ENCODE data around the gene LEP.

Gene LEP

DNA sequence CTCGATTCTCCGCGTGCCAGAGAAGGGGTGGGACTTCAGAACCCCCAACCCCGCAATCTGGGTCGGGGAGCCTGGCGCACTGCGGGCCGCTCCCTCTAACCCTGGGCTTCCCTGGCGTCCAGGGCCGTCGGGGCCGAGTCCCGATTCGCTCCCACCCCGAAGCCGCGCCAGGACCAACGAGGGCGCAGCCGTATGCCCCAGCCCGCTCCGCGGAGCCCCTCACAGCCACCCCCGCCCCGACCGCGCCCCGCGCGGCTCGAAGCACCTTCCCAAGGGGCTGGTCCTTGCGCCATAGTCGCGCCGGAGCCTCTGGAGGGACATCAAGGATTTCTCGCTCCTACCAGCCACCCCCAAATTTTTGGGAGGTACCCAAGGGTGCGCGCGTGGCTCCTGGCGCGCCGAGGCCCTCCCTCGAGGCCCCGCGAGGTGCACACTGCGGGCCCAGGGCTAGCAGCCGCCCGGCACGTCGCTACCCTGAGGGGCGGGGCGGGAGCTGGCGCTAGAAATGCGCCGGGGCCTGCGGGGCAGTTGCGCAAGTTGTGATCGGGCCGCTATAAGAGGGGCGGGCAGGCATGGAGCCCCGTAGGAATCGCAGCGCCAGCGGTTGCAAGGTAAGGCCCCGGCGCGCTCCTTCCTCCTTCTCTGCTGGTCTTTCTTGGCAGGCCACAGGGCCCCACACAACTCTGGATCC lies at the start of gene LEP:
LEP (plus strand) TSS at position 583 of the 691 bp plus-strand sequence. CDS start 10,741 bp downstream, outside the sequence.
- no peak for DNase-seq (ENCODE audit: low spot score)

DNA sequence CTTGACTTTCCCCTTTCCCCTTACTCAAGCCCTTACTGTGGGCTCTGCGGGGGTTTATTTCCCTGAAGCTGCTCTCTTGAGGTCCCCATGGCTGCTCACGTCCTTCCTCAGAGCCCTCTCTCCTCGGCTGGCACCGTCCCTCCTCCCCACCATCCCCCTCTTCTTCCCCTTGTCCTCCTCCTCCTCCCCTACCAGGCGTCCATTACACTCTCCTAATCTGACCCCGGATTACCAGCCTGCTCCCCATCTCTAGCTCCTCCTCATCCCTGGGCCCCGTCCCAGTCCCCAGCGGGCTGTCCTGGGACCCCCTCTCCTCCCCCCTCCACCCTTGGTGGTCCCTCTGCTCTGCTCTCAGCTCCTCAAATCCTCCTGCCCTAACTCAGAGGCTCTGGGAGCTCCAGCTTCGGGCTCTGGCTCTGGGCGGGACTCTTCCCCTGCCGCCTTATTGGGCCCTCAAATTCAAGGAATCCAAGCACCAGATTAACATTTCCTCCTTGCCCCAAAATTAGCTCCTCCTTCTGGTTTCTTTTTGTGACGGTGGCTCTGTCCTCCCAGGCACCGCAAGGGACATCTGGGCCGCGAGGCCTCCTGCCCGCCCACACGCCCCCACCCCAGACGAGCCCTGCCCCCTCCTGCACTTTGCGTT lies 48.5 kb upstream of the LEP start:
- DNase-seq (ENCODE audit: low spot score): no peak

DNA sequence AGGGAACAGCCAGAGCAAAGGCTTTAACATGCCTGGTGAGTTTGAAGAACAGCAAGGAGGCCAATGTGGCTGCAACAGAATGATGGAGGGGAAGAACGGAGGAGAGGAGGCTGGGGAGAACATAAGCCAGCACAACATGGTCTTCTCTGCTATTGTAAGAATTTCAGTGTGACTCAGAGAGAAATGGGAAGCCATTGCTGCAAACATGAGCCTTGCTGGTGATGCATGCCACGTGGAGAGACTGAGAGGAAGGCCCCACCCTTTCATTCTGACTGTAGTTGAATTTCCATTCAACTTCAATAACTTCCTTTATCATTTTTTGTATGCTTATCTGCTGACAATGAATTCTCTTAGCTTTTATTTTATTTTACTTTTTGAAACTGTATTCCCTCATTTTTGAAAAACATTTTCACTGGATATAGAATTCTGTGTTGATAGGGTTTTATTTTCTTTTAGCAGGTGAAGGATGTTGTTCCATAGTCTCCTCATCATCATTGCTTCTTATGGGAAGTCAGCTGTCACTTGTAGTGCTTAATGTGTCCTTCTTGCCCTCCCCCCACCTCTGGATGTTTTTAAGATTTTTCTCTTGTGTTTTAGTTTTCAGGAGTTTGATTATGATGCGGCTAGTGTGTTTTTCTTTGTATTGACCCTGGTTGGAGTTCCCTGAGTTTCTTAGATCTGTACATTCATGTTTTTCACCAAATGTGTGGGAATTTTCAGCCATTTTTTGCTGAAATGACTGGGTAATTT lies 46.4 kb upstream of the LEP start:
- DNase-seq (ENCODE audit: low spot score): no peak

DNA sequence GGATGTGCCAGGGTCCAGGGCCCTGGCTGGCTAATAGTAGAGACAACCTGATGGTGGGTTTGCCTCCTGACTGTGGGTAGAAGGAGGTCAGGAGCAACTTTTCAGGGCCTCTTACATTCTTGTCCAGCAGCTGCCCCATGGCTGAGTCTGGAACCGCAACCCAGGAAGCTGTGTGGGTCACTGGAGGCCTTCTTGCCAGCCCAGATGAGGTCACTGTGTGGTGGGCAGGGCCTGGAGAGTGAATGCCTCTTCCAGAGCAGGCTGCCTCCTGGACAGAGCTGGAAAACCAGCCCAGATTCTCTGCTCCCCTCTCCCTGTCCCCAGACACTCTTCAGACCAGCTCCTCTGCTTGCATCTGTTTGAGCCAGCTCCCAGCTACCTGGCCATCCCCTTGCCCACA lies 43.5 kb upstream of the LEP start:
- no peak for DNase-seq (ENCODE audit: low spot score)

DNA sequence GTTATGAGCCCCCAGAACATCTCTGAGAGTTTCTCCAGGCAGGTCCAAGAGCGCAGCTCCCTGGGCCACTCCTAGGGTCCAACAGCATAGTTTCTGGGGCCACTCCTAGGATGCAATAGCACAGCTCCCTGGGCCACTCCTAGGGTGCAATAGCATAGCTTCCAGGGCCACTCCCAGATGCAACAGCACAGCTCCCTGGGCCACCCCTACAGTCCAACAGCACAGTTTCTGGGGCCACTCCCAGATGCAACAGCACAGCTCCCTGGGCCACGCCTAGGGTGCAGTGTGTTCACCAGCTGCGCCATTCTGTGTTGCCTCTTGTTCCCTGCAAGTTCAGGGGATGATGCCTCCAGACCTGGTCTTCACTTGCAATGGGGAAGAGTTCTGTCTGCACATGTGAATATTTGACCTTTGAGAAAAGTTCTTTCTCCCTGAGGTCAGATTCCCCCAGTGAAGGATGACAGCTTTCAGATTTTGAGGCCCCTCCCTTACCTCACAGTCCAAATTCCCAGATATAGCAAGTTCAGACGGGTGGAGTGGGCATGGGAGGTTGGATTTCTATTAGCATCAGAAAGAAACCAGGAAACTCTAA lies 43.0 kb upstream of the LEP start:
- no peak for DNase-seq (ENCODE audit: low spot score)

DNA sequence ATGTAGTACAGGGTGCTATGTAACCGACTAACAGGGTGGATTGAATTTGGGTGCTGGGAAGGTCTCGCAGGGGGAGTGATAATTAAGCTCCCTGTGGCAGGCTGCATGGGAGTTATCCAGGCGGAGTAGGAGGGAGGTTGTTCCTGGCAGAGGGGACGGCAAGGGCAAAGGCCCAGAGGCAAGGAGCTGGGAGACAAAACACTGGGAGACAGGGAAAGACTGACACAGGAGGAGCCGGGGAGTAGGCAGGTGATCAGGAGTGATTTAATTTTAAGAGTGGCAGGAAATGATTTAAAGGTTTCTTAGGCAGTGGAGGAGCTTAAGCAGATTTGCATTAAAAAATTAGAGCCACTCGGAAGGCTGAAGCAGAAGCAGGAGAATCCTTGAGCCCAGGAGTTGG lies 40.7 kb upstream of the LEP start:
- no peak for DNase-seq (ENCODE audit: low spot score)

DNA sequence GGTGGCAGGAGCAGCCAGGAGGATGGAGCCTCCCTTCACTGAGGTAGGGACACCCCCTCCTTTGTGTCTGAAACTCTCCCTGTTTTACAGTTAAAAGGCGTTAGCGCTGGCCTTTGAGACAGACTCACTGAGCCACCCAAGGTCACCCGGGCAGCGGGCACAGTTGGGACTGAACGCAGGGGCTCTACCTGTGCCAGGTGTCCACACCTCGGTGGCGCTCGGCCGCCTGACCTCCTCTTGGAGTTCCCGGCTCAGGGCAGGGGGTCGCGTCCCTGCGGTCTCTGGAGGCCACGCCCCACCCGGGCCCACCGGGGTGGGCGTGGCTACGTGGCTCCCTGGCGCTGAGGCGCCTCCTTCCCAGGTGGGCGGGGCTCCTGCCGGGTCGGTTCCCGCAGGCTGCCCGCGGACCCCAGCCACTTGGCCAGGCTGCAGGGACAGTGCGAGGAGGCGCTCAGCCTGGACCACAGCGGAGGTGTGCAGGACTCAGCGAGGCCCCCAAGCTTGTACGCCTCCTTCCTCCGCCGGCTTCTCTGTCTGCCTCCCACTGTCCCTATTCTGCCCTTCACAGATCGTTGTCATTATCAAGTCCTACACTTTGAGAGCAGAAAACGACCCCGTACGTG lies 39.9 kb upstream of the LEP start:
- DNase-seq (ENCODE audit: low spot score): no peak

DNA sequence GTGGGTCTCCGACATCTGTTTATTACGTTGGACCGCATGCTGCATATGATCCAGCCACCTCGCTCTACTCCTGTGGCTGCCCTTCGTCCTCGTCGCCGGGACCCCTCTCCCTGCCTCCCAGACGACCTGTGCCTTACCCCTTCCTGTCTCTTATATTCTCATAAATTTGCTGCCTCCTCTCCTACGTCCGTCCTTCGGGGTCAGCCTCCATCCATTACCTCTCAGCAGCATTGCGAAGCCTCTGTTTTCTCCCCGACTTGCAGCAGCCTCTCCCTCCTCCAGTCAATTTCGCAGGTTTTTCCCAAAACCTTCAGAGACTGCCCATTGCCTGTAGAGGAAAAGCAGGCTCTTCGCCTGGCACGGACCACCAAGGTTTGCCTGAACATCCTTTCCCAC lies 39.4 kb upstream of the LEP start:
- DNase-seq (ENCODE audit: low spot score): no peak

DNA sequence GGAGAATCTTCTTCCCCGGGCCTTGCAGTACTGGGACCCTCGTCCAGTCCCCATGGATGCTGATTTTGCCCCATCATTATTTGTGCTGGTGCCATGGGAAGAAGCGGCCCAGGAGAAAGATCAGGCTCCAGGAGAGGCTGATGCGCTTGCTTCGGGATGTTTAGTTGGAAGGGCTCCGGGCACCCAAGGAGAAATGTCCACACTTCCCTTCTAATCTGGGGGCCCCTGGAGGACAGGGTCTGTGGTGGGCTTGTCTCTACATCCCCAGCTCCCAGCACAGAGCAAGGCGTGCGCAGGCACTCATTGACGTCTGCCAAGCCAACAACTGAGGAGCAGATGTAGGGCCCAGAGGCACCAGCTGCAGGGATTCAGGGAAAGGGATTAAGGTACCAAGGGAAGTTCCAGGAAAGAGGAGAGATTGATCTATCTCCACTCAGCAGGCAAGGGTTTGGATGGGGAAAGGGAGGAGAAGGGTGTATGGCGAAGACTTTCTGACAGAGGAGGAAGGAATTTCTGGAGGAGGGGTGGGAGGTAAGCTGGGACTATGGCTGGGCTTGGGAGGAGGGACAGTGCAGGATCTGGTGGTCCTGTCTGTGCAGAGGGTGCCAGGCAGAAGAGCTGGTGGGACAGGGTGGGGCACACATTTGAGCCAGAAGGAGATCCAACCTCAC lies 38.7 kb upstream of the LEP start:
- no peak for DNase-seq (ENCODE audit: low spot score)

DNA sequence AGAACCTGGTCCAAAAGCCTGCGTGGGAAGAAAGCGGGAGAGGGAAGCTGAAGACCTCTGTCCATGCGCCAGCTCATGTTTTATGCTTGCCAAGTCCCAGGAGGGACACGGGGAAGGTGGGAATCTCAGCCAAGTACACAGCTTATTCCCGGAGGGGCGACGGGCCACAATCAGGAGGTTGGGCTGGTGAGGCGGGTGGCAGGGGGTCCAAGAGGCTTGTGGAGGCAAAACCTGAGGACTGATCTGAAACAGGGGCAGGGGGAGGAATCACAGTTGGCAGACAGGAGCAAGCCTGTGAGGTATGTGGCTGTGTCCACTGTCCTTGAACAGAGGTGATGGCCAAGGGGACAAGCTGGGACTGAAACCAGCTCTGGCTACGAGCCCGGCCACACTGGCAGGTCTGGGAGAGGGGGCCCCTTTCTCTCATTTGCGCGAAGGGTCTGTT lies 38.0 kb upstream of the LEP start:
- no peak for DNase-seq (ENCODE audit: low spot score)

DNA sequence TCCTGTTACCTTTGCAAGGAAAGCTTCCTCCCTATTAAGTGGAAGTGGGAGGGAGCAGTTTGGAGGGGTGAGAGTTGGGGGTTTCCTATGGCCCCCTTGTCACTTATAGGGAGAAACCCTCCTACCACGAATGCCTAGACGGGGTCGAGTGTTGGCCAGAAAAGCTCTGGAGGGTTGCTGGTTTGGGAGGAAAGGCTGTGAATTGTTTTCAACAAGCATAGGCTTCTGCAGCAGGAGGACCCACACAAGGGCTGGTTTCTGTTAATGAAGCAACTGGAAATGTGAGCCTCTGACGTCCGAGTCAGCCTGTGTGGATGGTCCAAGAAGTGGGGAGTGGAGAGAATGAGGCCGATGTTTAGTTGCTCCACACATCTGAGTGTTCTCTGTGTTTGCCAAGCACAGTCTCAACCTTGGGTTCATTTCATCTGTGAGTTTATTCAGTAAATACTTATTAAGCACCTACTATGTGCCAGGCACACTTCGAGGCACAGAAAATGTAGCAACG lies 37.3 kb upstream of the LEP start:
- DNase-seq (ENCODE audit: low spot score): no peak

DNA sequence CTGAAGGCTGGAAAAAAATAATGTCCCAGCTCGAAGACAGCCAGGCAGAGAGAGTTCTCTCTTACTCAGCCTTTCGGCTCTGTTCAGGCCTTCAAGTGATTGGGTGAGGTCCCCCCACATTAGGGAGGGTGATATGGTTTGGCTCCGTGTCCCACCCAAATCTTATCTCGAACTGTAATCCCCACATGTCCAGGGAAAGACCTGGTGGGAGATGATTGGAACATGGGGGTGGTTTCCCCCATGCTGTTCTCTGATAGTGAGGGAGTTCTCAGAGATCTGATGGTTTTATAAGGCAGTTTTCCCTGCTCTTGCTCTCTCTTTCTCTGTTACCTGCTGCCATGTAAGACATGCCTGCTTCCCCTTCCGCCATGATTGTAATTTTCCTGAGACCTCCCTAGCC lies 36.6 kb upstream of the LEP start:
- DNase-seq (ENCODE audit: low spot score): no peak

DNA sequence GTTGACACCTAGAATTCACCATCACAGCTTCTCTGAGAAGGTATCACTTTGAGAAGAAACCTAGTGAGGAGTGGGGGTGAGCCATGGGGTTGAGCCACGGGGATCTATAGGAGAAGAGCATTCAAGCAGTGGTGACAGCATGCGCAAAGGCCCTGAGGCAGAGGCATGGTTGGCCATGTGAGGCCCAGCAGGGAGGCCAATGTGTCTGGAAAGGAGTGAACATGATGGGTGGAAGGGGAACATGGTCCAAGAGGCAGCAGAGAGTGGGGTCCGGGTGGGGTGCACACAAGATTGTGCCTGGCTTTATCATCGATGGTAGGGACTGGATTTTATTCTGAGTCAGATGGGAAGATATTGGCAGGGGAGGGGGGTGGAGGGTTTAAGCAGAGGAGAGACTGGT lies 36.0 kb upstream of the LEP start:
- no peak for DNase-seq (ENCODE audit: low spot score)

DNA sequence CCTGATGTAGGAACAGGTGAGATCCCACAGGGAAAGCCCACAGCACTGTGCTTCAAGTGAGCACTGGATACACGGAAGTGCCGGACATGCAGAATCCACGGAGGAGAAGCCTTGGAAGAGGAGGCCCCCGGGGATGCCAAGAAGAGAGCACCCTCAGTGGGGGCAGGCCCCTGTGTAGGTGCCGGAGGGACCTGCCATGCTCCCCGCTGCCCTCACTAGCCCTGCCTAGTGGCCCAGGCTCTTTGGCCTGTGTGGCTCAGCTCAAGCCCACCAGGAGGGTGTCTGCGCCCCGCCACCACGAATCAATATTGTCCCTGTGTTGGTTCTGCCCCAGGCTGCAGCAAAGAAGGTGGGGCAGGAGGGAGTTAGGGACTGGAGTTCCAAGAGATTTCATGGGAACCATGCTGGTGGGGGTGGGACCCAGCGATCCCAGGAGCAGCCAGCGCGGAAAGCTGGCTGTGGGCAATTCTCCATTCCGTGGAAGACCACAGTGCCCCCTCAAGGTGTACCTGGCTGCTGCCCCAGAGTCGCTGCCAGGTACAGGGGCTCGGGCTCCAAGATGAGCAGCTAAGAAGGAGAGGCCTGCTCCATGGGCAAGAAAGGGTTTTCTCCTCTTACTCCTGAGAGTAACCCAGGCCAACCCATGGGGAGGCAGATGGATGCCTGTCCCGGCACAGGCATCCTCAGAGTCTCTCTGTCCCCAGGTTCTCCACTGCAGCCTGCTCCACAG lies 34.9 kb upstream of the LEP start:
- no peak for DNase-seq (ENCODE audit: low spot score)

DNA sequence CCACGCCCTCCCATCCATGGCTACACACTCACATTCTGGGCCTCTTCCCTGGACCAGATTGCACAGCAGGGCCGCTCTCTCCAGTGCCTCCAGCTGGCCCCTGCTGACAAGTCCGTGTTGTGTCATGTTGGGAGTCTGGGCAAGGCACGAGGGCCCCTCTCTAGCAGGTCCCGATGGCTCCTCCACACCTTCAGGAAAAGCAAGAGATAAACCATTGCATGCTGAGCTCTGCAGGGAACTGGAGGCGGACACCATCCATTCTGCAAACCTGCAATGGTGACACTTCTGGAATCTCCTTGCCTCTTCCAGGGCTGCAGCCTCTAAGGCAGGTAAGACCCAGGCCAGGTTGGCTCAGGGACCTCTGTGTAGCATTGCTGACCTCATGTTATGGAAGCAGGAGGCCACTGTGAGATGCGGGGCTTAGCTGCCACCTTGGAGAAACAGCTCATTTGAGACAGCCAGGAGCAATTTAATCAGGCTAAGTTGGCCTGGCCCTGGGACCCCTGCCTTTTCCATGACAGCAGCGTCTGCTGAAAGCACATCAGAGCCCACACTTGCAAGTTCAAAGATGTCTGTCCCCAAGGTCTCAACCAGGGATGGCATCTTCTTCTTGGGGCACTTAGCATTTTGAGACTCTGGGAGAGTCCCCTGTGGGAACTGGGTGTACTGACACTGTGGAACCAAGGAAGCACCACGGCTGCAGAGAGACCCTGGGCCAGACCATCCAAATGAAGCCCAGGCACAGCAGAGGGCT lies 34.2 kb upstream of the LEP start:
- DNase-seq (ENCODE audit: low spot score): no peak

DNA sequence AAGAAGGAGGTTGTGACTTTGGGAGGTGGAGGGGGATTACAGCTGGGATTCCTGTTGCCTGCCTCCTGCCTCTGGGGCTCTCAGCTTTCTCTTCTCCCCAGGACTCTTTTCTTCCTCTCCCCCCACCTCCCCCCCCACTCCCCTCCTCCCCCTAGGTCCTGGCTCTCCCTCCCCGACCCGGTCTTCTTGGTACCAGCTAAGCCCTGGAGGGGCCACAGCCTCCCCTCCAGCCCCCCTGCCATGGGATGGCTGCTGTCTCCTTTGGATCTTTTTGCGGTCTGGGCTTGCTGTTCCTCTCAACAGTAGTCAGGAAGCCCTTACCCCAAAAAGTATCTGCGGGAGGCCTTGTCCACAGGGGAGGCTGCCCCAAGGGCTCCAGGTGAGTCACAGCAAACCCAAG lies 33.5 kb upstream of the LEP start:
- no peak for DNase-seq (ENCODE audit: low spot score)

DNA sequence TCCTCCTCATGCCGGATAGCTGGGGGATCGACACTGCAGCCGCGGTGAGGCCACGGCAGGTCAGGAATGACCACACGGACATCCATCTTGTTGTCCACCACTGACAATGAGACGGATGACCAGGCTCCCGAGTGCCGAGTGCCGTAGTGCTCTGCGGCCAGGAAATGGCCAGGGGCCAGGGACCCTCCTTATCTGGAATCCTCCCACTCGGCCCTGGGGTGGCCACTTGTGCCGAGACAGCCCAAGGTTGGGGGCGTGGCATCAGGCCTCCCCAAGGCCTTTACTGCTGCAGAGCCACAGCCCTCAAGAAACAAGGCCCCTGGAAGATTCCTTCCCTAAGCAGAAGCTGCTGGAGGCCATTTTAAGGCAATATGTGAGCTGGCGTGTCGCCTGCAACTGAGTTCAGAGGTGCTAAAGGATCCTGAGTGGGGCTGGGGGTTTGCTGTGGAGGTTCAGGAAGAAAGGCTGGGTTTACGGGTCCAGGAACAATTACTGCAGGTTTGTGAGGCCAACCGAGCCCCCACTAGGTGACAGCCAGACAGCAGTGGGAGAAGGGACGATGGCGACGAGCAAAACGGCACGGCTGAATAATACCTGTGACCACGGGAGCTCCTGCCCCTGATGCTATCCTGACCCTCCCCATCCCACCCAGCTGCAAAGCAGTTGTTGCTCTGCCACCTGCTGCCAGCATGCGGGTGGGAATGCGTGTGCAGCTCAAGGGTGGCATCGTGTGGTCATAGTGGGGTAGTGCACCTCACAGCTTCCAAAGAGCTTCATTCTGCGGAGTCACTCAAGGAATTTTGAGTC lies 31.6 kb upstream of the LEP start:
- DNase-seq (ENCODE audit: low spot score): peak; percentile 71

DNA sequence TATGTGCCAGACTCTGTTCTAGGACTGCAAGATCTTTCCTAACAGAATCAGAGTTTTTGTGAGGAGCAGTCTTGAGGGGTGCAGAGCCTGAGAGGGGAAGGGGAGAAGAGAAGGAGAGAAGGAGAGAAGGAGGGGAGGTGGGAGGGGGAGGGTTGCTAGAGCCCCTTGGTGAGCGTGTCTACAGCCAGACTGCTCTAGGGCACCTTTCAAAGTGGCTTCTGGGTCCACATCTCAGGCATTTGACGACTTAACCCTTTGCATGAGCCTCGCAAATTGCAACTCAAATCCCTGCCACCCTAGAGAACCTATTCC lies 31.1 kb upstream of the LEP start:
- no peak for DNase-seq (ENCODE audit: low spot score)
